Mononuclear cell (primary cell): ENCODE measurements around the gene EYA4. TPM values are rescaled to one million over a fixed set of nuclear protein-coding genes. Genes with fewer than 3 reads are reported as not detected.
"Not testable (repeated sequence)": the region's sequence is repeated elsewhere in the genome, so short reads cannot be mapped to it uniquely, and the experiment has no call there.

Experiments used
- H3K27me3 ChIP-seq: 2 replicates; pipeline ENCODE4 v1.6.0; 2011; ENCODE audit warnings: low read length, control low read depth; ENCODE audit not compliant: insufficient read depth
- H3K4me1 ChIP-seq: 2 replicates; pipeline ENCODE4 v1.5.1; 2011; ENCODE audit warnings: mild to moderate bottlenecking, low read length, control low read depth; ENCODE audit not compliant: insufficient read depth
- H3K4me3 ChIP-seq: 2 replicates; pipeline ENCODE4 v1.5.1; 2011; ENCODE audit warnings: mild to moderate bottlenecking, low read length, moderate library complexity
- H3K9me3 ChIP-seq: 2 replicates; pipeline ENCODE4 v1.5.1; 2011; ENCODE audit warnings: low read depth, mild to moderate bottlenecking, control low read depth, low read length
- total RNA-seq: library from RNA; depleted of rRNA; stranded (reverse); fragments of >200 nt; gene quantifications from one replicate; pipeline ENCODE4 v1.2.3, GENCODE V29; 2012

Gene EYA4
- total RNA-seq, 1 donor = not detected

- no peak overlapping the region for H3K4me3 ChIP-seq
- H3K9me3 ChIP-seq = no peaks in the 10 kb centered on the region
- H3K27me3 ChIP-seq = no peaks in the 10 kb centered on the region
- H3K4me1 ChIP-seq = no peaks in the 10 kb centered on the region
These were observed 301.1 kb downstream of the EYA4 start for GRCh38 chr6:133542056-133542821.

DNA sequence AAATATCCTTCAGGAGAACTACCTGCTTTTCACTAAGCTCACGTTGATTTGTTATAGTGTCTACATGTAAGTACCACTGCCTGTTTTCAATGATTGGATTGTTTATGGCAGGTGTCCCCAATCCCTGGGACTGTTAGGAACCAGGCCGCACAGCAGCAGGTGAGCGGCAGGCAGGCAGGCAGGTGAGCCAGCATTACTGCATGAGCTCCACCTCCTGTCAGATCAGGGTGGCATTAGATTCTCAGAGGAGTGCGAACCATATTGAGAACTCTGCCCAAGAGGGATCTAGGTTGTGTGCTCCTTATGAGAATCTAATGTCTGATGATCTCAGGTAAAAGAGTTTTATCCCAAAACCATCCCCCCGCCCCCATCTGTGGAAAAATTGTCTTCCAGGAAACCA is 303.3 kb downstream of the EYA4 start:
- Histone ChIP-seq H3K4me3 (no peak overlapping the region), H3K27me3 (no peaks in the 10 kb centered on the region), H3K9me3 (no peaks in the 10 kb centered on the region), H3K4me1 (no peaks in the 10 kb centered on the region)

DNA sequence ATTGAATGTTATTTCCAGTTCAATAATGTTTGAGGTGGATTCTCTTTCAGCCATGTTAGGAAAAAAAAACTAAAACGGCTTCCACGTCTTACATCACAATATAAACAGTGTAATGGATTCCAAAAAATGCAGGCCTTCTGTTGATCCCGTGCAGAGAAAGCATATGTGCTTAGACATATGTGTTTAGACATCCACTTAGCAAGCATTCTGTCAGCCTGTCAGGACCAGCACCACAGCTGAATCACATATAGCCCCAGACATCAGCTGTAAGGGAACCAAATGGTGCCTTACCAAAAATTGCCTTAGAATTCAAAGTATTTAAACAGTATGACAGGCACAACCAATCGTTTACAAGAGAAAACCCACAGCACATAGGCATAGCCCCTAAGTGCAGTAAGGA is 304.9 kb downstream of the EYA4 start:
- Histone ChIP-seq H3K4me1 (no peaks in the 10 kb centered on the region), H3K9me3 (no peaks in the 10 kb centered on the region)

DNA sequence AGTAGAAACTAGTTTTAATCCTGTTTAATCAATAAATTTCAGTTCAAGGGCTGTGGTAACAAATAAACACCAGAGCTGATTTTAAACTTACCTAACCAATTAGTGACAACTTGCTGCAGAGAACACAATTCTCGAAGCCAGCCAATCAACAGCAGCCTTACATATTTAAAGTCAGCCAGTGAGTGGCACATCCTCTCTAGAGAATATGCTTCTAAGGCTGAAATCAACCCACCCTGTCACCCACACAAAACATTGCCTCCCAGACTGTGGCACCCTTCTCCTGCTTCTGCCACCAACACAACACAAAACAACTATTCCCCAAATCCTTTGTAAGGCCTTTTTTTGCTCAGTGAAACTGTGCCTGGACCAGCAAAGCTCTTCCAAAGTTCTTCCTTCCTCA is 306.0 kb downstream of the EYA4 start:
- no peak overlapping the region for H3K4me3 ChIP-seq
- H3K4me1 ChIP-seq = no peaks in the 10 kb centered on the region
- H3K27me3 ChIP-seq = no peaks in the 10 kb centered on the region
- H3K9me3 ChIP-seq = no peaks in the 10 kb centered on the region

More for the DNA sequence above, 304.9 kb downstream of the EYA4 start:
- Histone ChIP-seq H3K27me3 (no peaks in the 10 kb centered on the region), H3K4me3 (no peak overlapping the region)

DNA sequence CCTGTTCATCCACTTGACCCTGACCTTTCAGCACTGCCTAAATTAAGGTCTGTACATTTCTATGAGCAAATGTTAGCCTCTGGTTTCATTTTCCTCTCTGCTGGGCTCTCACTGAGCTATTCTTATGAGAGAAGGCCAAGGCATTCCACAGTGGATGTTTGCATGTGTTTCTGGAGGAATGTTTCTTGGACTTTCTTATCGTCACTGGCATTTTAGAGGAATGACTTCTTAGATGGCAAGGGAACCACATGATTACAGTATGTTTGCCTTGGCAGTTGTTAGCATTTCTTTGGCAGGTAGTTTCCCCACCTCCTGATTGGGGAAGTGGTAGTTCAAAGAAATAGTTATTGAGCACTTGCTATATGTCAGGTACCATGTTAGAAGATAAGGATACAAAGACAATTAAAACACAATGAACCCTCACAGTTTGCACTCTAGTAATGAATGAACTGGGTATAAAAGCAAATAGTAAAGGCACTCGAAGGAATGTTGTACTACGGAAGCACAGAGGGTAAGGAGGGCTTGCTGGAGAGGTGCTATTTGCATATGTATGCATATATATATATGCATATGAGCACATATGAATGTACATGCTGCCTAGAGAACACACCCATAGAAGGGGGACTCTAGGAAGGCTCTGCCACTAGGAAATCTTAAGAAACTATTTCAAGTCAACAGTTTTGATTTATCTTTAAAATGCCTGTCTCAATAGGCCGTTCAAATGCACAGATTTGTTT is 307.4 kb downstream of the EYA4 start:
- H3K4me3 ChIP-seq = no peak overlapping the region
- H3K9me3 ChIP-seq = no peaks in the 10 kb centered on the region
- no peaks in the 10 kb centered on the region for H3K4me1 ChIP-seq
- no peaks in the 10 kb centered on the region for H3K27me3 ChIP-seq

- H3K4me1 ChIP-seq = no peaks in the 10 kb centered on the region
- no peaks in the 10 kb centered on the region for H3K9me3 ChIP-seq
- no peaks in the 10 kb centered on the region for H3K27me3 ChIP-seq
- no peak overlapping the region for H3K4me3 ChIP-seq
These were observed 308.2 kb downstream of the EYA4 start for GRCh38 chr6:133549371-133549801.

GRCh38 chr6:133550026-133550425 is 308.9 kb downstream of the EYA4 start:
- Histone ChIP-seq H3K4me3 (no peak overlapping the region), H3K27me3 (no peaks in the 10 kb centered on the region), H3K9me3 (no peaks in the 10 kb centered on the region), H3K4me1 (no peaks in the 10 kb centered on the region)

GRCh38 chr6:133551436-133551835 is 310.3 kb downstream of the EYA4 start:
- Histone ChIP-seq H3K4me3 (no peak overlapping the region), H3K4me1 (no peaks in the 10 kb centered on the region), H3K27me3 (no peaks in the 10 kb centered on the region), H3K9me3 (no peaks in the 10 kb centered on the region)

GRCh38 chr6:133551847-133552341 is 310.7 kb downstream of the EYA4 start:
- Histone ChIP-seq H3K4me1 (no peaks in the 10 kb centered on the region), H3K27me3 (no peaks in the 10 kb centered on the region), H3K4me3 (no peak overlapping the region), H3K9me3 (no peaks in the 10 kb centered on the region)

DNA sequence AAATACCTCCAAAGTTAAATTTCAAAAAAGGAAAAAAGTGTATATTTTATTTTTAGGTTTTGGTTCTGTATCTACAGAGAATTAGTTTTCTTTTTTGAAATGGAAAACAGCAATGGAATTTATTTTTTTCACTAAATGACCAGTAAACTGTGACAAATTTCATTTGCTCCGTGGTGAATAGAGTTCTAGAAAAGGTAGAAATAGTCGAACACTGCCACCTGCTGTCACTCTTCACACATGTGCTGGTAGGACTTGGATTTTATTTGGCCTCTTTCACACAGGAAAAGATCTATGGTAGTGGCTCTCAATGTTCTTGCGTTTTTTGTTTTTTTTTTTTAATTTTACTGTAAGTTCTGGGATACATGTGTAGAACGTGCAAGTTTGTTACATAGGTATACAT is 312.5 kb downstream of the EYA4 start:
- no peaks in the 10 kb centered on the region for H3K27me3 ChIP-seq
- H3K4me1 ChIP-seq = no peaks in the 10 kb centered on the region
- no peak overlapping the region for H3K4me3 ChIP-seq
- H3K9me3 ChIP-seq = no peaks in the 10 kb centered on the region

GRCh38 chr6:133554121-133554520 is 313.0 kb downstream of the EYA4 start:
- not testable (repeated sequence) for H3K4me3 ChIP-seq, H3K4me1 ChIP-seq, H3K27me3 ChIP-seq, H3K9me3 ChIP-seq

DNA sequence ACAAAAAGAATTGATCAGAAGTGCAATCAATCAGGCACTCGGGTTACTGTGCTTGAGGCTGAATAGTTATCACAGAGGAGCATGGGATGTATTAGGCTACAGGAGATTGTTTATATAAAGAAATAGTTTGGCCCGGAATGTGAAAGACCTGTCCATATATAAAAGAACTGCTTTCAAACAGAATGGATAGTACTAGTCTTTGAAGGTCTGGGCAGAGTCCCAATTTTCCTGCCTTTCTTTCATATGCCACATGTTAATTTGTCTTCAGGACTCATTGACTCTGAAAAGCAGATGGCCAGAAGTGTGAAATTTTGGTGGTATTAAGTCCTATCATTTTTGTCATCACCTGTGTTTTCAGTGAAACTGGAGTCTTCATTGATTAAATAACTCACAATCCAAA is 314.5 kb downstream of the EYA4 start:
- H3K27me3 ChIP-seq = no peaks in the 10 kb centered on the region
- H3K9me3 ChIP-seq = no peaks in the 10 kb centered on the region
- no peaks in the 10 kb centered on the region for H3K4me1 ChIP-seq
- H3K4me3 ChIP-seq = no peak overlapping the region

GRCh38 chr6:133559926-133560325 is 318.8 kb downstream of the EYA4 start:
- Histone ChIP-seq H3K4me1 (no peaks in the 10 kb centered on the region), H3K4me3 (no peak overlapping the region), H3K27me3 (no peaks in the 10 kb centered on the region), H3K9me3 (no peaks in the 10 kb centered on the region)

- no peak overlapping the region for H3K4me3 ChIP-seq
- no peaks in the 10 kb centered on the region for H3K9me3 ChIP-seq
- H3K4me1 ChIP-seq = peaks cover 6% of the 10 kb centered on the region
- peaks cover 20% of the 10 kb centered on the region for H3K27me3 ChIP-seq
These were observed 326.5 kb downstream of the EYA4 start for GRCh38 chr6:133567636-133568035.

GRCh38 chr6:133568970-133569889 is 328.1 kb downstream of the EYA4 start:
- Histone ChIP-seq H3K4me3 (no peak overlapping the region), H3K4me1 (peaks cover 6% of the 10 kb centered on the region), H3K9me3 (no peaks in the 10 kb centered on the region), H3K27me3 (peaks cover 20% of the 10 kb centered on the region)
